HCT116 (cell line): ENCODE measurements around the gene TMEM240.

Experiments
- ATF3 ChIP-seq: IDR thresholded peaks from 2 replicates; pipeline ENCODE4 v1.6.1; 2012
- CTCF ChIP-seq, 3 experiments: fragments of 200-600 bp in 1 of 3; sonication (generic) in 1 of 3; IDR thresholded peaks in 2 of 3; conservative IDR thresholded peaks in 1 of 3; 2 replicates each; pipeline ENCODE4 v1.5.1; 2012 to 2017; ENCODE audit warnings: low read depth in 2 of 3, low read length in 2 of 3, antibody characterized with exemption in 1 of 3, borderline replicate concordance in 1 of 3, control low read depth in 1 of 3, mild to moderate bottlenecking in 1 of 3, mixed read lengths in 1 of 3, mixed run types in 1 of 3, moderate library complexity in 1 of 3; ENCODE audit not compliant: insufficient read depth in 1 of 3
- EGR1 ChIP-seq: IDR thresholded peaks from 2 replicates; pipeline ENCODE4 v1.6.1; 2012; ENCODE audit warnings: low read depth
- EZH2 ChIP-seq: fragments of 200-600 bp; sonication (generic); IDR thresholded peaks from 2 replicates; pipeline ENCODE4 v1.6.1; 2017; ENCODE audit warnings: antibody characterized with exemption, mixed run types
- EZH2phosphoT487 ChIP-seq: fragments of 200-600 bp; IDR thresholded peaks from 2 replicates; pipeline ENCODE4 v1.6.1; 2018; ENCODE audit warnings: antibody characterized with exemption, borderline replicate concordance
- POLR2A ChIP-seq: IDR thresholded peaks from 2 replicates; pipeline ENCODE4 v1.7.0; 2011; ENCODE audit warnings: borderline replicate concordance; ENCODE audit not compliant: insufficient read depth, insufficient read length; ENCODE audit errors: extremely low read depth
- POLR2AphosphoS5 ChIP-seq: IDR thresholded peaks from 2 replicates; pipeline ENCODE4 v1.6.1; 2011; ENCODE audit warnings: mild to moderate bottlenecking, low read depth, low read length, moderate library complexity
- RAD21 ChIP-seq: IDR thresholded peaks from 2 replicates; pipeline ENCODE4 v1.6.1; 2012; ENCODE audit warnings: low read depth, mild to moderate bottlenecking
- SIN3A ChIP-seq: IDR thresholded peaks from 2 replicates; pipeline ENCODE4 v1.6.1; 2012; ENCODE audit warnings: low read depth
- SP1 ChIP-seq: IDR thresholded peaks from 2 replicates; pipeline ENCODE4 v1.6.1; 2012; ENCODE audit warnings: low read depth
- ZFX ChIP-seq: fragments of 450-650 bp; IDR thresholded peaks from 2 replicates; pipeline ENCODE4 v1.6.1; 2017
- ZNF274 ChIP-seq: fragments of 200-500 bp; sonication (Bioruptor generic); IDR thresholded peaks from 2 replicates; pipeline ENCODE4 v1.6.1; 2014; ENCODE audit warnings: mild to moderate bottlenecking, low read depth, low read length, inconsistent platforms
- TF ChIP-seq, protein P1 (sequence below): IDR thresholded peaks from 2 replicates; pipeline ENCODE4 v1.6.1; 2012

GRCh38 chr1:1535201-1536018, 5.0 kb downstream of the TMEM240 start:
- TF ChIP-seq POLR2A (no peak), CTCF (IDR thresholded peaks at IDR 0.05 in 2 of 3, conservative IDR thresholded peaks at IDR 0.05 in 1 of 3; ENCODE audit: borderline replicate concordance in 1 of 3, insufficient read depth in 1 of 3, low read depth in 2 of 3, low read length in 2 of 3) (no peak), POLR2AphosphoS5 (no peak), EGR1 (no peak), RAD21 (no peak), ZNF274 (no peak), ZFX (no peak), EZH2phosphoT487 (no peak), SIN3A (no peak), EZH2 (no peak), ATF3 (no peak), SP1 (no peak)
- TF ChIP-seq, protein P1, sequence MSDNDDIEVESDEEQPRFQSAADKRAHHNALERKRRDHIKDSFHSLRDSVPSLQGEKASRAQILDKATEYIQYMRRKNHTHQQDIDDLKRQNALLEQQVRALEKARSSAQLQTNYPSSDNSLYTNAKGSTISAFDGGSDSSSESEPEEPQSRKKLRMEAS, result no peak
